WTC11 (cell line): Measurements from ENCODE around the gene HOMEZ.
"Not testable (repeated sequence)": the region's sequence is repeated elsewhere in the genome, so short reads cannot be mapped to it uniquely, and the experiment has no call there.

Source experiments
- CREM ChIP-seq: sonication (generic); formaldehyde crosslinking; IDR thresholded peaks from 2 replicates; pipeline ENCODE4 v1.8.1; 2022; ENCODE audit warnings: mild to moderate bottlenecking, missing genetic modification reagents, moderate library complexity
- GABPB1 ChIP-seq: sonication (generic); formaldehyde crosslinking; IDR thresholded peaks from 2 replicates; pipeline ENCODE4 v1.8.1; 2023; ENCODE audit warnings: mild to moderate bottlenecking, missing genetic modification reagents
- ZNF138 ChIP-seq: sonication (generic); formaldehyde crosslinking; conservative IDR thresholded peaks from 2 replicates; pipeline ENCODE4 v1.8.1; 2022; ENCODE audit warnings: mild to moderate bottlenecking, moderate library complexity, missing genetic modification reagents
- ZNF232 ChIP-seq: sonication (generic); formaldehyde crosslinking; IDR thresholded peaks from 2 replicates; pipeline ENCODE4 v1.8.0; 2022; ENCODE audit warnings: mild to moderate bottlenecking, missing genetic modification reagents
- TF ChIP-seq, protein P1 (sequence below): fragments of 200-600 bp; IDR thresholded peaks from 2 replicates; pipeline ENCODE4 v1.8.0; 2022; ENCODE audit warnings: antibody characterized with exemption
- TF ChIP-seq, protein P2 (sequence below): sonication (generic); formaldehyde crosslinking; IDR thresholded peaks from 2 replicates; pipeline ENCODE4 v1.8.0; 2022; ENCODE audit warnings: mild to moderate bottlenecking, missing genetic modification reagents

DNA sequence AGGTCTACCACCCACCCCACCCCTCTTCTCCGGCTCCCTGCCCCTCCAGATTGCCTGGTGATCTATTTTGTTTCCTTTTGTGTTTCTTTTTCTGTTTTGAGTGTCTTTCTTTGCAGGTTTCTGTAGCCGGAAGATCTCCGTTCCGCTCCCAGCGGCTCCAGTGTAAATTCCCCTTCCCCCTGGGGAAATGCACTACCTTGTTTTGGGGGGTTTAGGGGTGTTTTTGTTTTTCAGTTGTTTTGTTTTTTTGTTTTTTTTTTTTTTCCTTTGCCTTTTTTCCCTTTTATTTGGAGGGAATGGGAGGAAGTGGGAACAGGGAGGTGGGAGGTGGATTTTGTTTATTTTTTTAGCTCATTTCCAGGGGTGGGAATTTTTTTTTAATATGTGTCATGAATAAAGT is 39.8 kb upstream of the HOMEZ start:
- TF ChIP-seq CREM, ZNF232, ZNF138, GABPB1 (CRISPR knock-in tag): not testable (repeated sequence)
- TF ChIP-seq, protein P1, sequence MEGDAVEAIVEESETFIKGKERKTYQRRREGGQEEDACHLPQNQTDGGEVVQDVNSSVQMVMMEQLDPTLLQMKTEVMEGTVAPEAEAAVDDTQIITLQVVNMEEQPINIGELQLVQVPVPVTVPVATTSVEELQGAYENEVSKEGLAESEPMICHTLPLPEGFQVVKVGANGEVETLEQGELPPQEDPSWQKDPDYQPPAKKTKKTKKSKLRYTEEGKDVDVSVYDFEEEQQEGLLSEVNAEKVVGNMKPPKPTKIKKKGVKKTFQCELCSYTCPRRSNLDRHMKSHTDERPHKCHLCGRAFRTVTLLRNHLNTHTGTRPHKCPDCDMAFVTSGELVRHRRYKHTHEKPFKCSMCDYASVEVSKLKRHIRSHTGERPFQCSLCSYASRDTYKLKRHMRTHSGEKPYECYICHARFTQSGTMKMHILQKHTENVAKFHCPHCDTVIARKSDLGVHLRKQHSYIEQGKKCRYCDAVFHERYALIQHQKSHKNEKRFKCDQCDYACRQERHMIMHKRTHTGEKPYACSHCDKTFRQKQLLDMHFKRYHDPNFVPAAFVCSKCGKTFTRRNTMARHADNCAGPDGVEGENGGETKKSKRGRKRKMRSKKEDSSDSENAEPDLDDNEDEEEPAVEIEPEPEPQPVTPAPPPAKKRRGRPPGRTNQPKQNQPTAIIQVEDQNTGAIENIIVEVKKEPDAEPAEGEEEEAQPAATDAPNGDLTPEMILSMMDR, result not testable (repeated sequence)
- TF ChIP-seq, protein P2, sequence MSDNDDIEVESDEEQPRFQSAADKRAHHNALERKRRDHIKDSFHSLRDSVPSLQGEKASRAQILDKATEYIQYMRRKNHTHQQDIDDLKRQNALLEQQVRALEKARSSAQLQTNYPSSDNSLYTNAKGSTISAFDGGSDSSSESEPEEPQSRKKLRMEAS (CRISPR knock-in tag), result not testable (repeated sequence)
